H9 (cell line): ENCODE data around the gene DAND5. TPM values are rescaled to one million over a fixed set of nuclear protein-coding genes. Genes with fewer than 3 reads are reported as not detected.
A peak's percentile ranks its signal among the peaks of the same experiment; 100 is the strongest.

Experiments
- DNase-seq: peaks from one replicate; pipeline ENCODE4 v3.0.0-alpha.2; 2017
- H2AFZ ChIP-seq: one replicate; pipeline ENCODE4 v1.6.1; 2013; ENCODE audit warnings: mild to moderate bottlenecking, low read length, control low read depth, moderate library complexity
- H2AK5ac ChIP-seq: 2 replicates; pipeline ENCODE4 v1.6.1; 2013; ENCODE audit warnings: low read length, control low read depth, mixed read lengths; ENCODE audit not compliant: insufficient read length
- H2BK120ac ChIP-seq: one replicate; pipeline ENCODE4 v1.6.1; 2013; ENCODE audit warnings: low read depth, mild to moderate bottlenecking, low read length, control low read depth, inconsistent platforms; ENCODE audit not compliant: poor library complexity, severe bottlenecking
- H2BK12ac ChIP-seq: 2 replicates; pipeline ENCODE4 v1.6.1; 2013; ENCODE audit warnings: low read length, control low read depth, mixed read lengths, low read depth; ENCODE audit not compliant: insufficient read length
- H2BK15ac ChIP-seq: 2 replicates; pipeline ENCODE4 v1.6.1; 2013; ENCODE audit warnings: low read depth, low read length, control low read depth
- H2BK20ac ChIP-seq: one replicate; pipeline ENCODE4 v1.6.1; 2013; ENCODE audit warnings: low read depth, mild to moderate bottlenecking, low read length, control low read depth, inconsistent platforms; ENCODE audit not compliant: poor library complexity, severe bottlenecking
- H2BK5ac ChIP-seq: 2 replicates; pipeline ENCODE4 v1.6.1; 2013; ENCODE audit warnings: low read length, control low read depth, mixed read lengths; ENCODE audit not compliant: insufficient read length
- H3K14ac ChIP-seq: 2 replicates; pipeline ENCODE4 v1.6.1; 2013; ENCODE audit warnings: low read length, control low read depth; ENCODE audit not compliant: insufficient read depth
- H3K18ac ChIP-seq: 2 replicates; pipeline ENCODE4 v1.6.1; 2013; ENCODE audit warnings: low read depth, mild to moderate bottlenecking, mixed read lengths, low read length, control low read depth; ENCODE audit not compliant: insufficient read length
- H3K23ac ChIP-seq: 2 replicates; pipeline ENCODE4 v1.6.1; 2013; ENCODE audit warnings: low read length, control low read depth, mixed read lengths, low read depth; ENCODE audit not compliant: insufficient read length
- H3K23me2 ChIP-seq: 2 replicates; pipeline ENCODE4 v1.6.1; 2013; ENCODE audit warnings: low read depth, mild to moderate bottlenecking, mixed read lengths, low read length, control low read depth; ENCODE audit not compliant: insufficient read length, poor library complexity, severe bottlenecking
- H3K27ac ChIP-seq: 2 replicates; pipeline ENCODE4 v1.5.1; 2013; ENCODE audit warnings: low read length, control low read depth, mixed read lengths, low read depth; ENCODE audit not compliant: insufficient read length
- H3K27me3 ChIP-seq: 2 replicates; pipeline ENCODE4 v1.6.1; 2013; ENCODE audit warnings: low read length, control low read depth, inconsistent platforms; ENCODE audit not compliant: insufficient read depth
- H3K4ac ChIP-seq: 2 replicates; pipeline ENCODE4 v1.6.1; 2013; ENCODE audit warnings: low read depth, mild to moderate bottlenecking, control low read depth, inconsistent platforms, low read length, moderate library complexity
- H3K4me1 ChIP-seq: 2 replicates; pipeline ENCODE4 v1.6.1; 2013; ENCODE audit warnings: low read length, control low read depth, inconsistent platforms; ENCODE audit not compliant: insufficient read depth
- H3K4me2 ChIP-seq: 2 replicates; pipeline ENCODE4 v1.6.1; 2013; ENCODE audit warnings: low read length, control low read depth, mixed read lengths; ENCODE audit not compliant: insufficient read length, insufficient read depth
- H3K56ac ChIP-seq: 2 replicates; pipeline ENCODE4 v1.6.1; 2013; ENCODE audit warnings: low read depth, mild to moderate bottlenecking, mixed read lengths, low read length, control low read depth; ENCODE audit not compliant: insufficient read length
- H3K79me1 ChIP-seq: 2 replicates; pipeline ENCODE4 v1.6.1; 2013; ENCODE audit warnings: low read depth, mild to moderate bottlenecking, moderate library complexity, low read length, control low read depth, inconsistent platforms; ENCODE audit not compliant: insufficient read depth, poor library complexity, severe bottlenecking
- H3K79me2 ChIP-seq: 2 replicates; pipeline ENCODE4 v1.6.1; 2013; ENCODE audit warnings: low read length, control low read depth, inconsistent platforms; ENCODE audit not compliant: insufficient read depth
- H3K9ac ChIP-seq: 2 replicates; pipeline ENCODE4 v1.6.1; 2013; ENCODE audit warnings: low read length, control low read depth, mixed read lengths; ENCODE audit not compliant: insufficient read length; ENCODE audit errors: extremely low read depth
- H3K9me3 ChIP-seq: one replicate; pipeline ENCODE4 v1.6.1; 2013; ENCODE audit warnings: low read depth, low read length, inconsistent platforms; ENCODE audit not compliant: control insufficient read depth
- H3T11ph ChIP-seq: one replicate; pipeline ENCODE4 v1.6.1; 2013; ENCODE audit warnings: mild to moderate bottlenecking, low read length, control low read depth, inconsistent platforms
- H4K20me1 ChIP-seq: one replicate; pipeline ENCODE4 v1.6.1; 2013; ENCODE audit not compliant: control insufficient read depth, insufficient read length, insufficient read depth
- H4K5ac ChIP-seq: 2 replicates; pipeline ENCODE4 v1.6.1; 2013; ENCODE audit warnings: low read depth, mild to moderate bottlenecking, mixed read lengths, low read length, control low read depth; ENCODE audit not compliant: insufficient read length
- H4K8ac ChIP-seq: replicated peaks from 2 replicates; pipeline ENCODE4 v1.6.1; 2013; ENCODE audit warnings: low read length, control low read depth, mixed read lengths, low read depth; ENCODE audit not compliant: insufficient read length
- H4K91ac ChIP-seq: 2 replicates; pipeline ENCODE4 v1.6.1; 2013; ENCODE audit warnings: low read depth, mild to moderate bottlenecking, moderate library complexity, mixed read lengths, low read length, control low read depth; ENCODE audit not compliant: insufficient read length
- H3K27ac Mint-ChIP-seq, 3 experiments: 2 replicates in 2 of 3; 3 replicates in 1 of 3; pipeline ENCODE4 v1.8.0; 2020 to 2021; ENCODE audit warnings: mixed read lengths in 3 of 3, mild to moderate bottlenecking in 1 of 3, moderate library complexity in 1 of 3
- H3K27me3 Mint-ChIP-seq: 2 replicates; pipeline ENCODE4 v1.8.0; 2021; ENCODE audit warnings: low read depth, mild to moderate bottlenecking, moderate library complexity, mixed read lengths
- H3K36me3 Mint-ChIP-seq, 3 experiments: 2 replicates in 2 of 3; 3 replicates in 1 of 3; pipeline ENCODE4 v1.8.0; 2020 to 2021; ENCODE audit warnings: low read depth in 3 of 3, mixed read lengths in 3 of 3; ENCODE audit not compliant: insufficient read depth in 1 of 3
- H3K4me1 Mint-ChIP-seq, 2 experiments: 2 replicates each; pipeline ENCODE4 v1.8.0; 2020; ENCODE audit warnings: mixed read lengths in 2 of 2
- H3K4me3 Mint-ChIP-seq, 2 experiments: 2 replicates in 1 of 2; 3 replicates in 1 of 2; pipeline ENCODE4 v1.8.0; 2020 to 2021; ENCODE audit warnings: mild to moderate bottlenecking in 2 of 2, mixed read lengths in 2 of 2, moderate library complexity in 1 of 2
- H3K9me3 Mint-ChIP-seq, 2 experiments: 2 replicates in 1 of 2; 3 replicates in 1 of 2; pipeline ENCODE4 v1.8.0; 2020; ENCODE audit warnings: mild to moderate bottlenecking in 2 of 2, mixed read lengths in 2 of 2, moderate library complexity in 1 of 2
- CTCF ChIP-seq: fragments of 200-600 bp; sonication (generic); conservative IDR thresholded peaks from 3 replicates; pipeline ENCODE4 v1.8.0; 2021; ENCODE audit warnings: antibody characterized with exemption, mild to moderate bottlenecking
- WGBS: extraction: QIAGEN DNeasy Blood & Tissue Kit; methylation state at CpG from one replicate; pipeline ENCODE4 v1.1.7; 2013; ENCODE audit warnings: missing lambda C conversion rate, low lambda C conversion rate, mixed read lengths; ENCODE audit not compliant: insufficient read length; ENCODE audit errors: extremely low coverage; 5-methylcytosine and 5-hydroxymethylcytosine counted together
- total RNA-seq: library from RNA; stranded (reverse); gene quantifications from 2 replicates; pipeline ENCODE4 v1.2.1, GENCODE V29; 2021

DAND5 gene
- total RNA-seq, 1 experiment from 2014 or later: 0.11 TPM

DNA sequence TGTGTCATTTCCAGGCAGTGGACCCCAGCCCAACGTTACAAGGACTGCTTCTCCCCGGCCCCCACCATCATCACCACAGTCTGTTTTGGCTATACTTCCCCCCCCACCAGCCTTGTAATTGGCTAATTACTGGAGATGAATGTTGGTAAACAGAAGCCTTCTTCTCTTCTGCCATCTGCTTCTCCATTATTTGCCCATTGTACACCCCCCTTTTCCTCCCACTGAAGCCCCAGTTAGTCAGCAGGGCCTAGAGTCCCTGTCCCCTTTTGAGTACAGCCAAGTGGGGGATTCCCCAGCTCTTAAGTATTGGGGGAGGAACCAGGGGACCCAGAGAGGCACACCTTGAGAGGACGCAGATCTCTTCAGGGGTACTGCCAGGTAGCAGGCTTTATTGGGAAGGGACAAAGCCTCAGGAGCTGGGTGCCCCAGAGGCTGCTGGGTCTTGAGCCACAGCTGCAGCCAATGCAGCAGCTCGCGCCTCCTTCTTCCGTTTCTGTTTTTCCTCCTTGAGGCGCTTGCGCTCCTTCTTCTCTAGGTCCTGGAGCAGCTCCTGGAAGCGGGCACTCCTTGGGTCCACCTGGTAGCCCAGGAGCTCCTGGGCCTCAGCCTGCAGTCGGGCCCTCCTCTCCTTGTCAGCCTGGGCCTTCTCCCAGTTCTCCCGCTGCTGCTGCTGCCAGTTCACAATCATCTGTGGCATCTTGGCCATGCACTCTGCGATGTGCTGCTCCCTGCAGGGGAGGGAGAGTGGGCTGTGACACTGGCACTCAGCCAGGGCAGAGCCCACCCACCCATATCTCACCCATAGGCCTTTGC lies 15.4 kb upstream of the DAND5 start:
- Histone ChIP-seq H3K18ac (no peak overlapping the region), H3K79me1 (peaks cover 5% of the 10 kb centered on the region), H3K4me2 (no peak overlapping the region), H4K5ac (no peak overlapping the region), H2BK20ac (no peak overlapping the region), H3T11ph (no peak overlapping the region), H3K9ac (no peak overlapping the region), H2BK12ac (no peak overlapping the region), H2BK120ac (no peak overlapping the region), H2AFZ (no peak overlapping the region), H4K8ac (no peak overlapping the region), H3K79me2 (peaks cover 7% of the 10 kb centered on the region; the same call in 1 of the 2 replicates), H2BK5ac (no peak overlapping the region), H4K20me1 (no peaks in the 10 kb centered on the region), H3K27ac (no peak overlapping the region), H3K9me3 (no peaks in the 10 kb centered on the region), H4K91ac (no peak overlapping the region), H2BK15ac (no peak overlapping the region), H3K4me1 (no peaks in the 10 kb centered on the region; the same call in 1 of the 2 replicates), H3K4ac (no peak overlapping the region), H3K56ac (no peak overlapping the region), H3K23me2 (peaks cover 3% of the 10 kb centered on the region), H3K27me3 (no peaks in the 10 kb centered on the region), H3K14ac (no peak overlapping the region), H2AK5ac (no peak overlapping the region), H3K23ac (no peak overlapping the region)
- peaks cover 37 to 66% (median 62%) of the 10 kb centered on the region in 3 experiments for H3K36me3 Mint-ChIP-seq
- WGBS: no CpG with 5 or more reads among the region's 12 CpGs
- peaks cover 21 to 34% of the 10 kb centered on the region in 2 experiments for H3K4me1 Mint-ChIP-seq
- TF ChIP-seq CTCF: no peak
- H3K27me3 Mint-ChIP-seq: no peaks in the 10 kb centered on the region; the same call in 1 of the 2 replicates
- peak overlapping the region; percentile 30 to 88; a peak in 1 of 5 replicates for H3K4me3 Mint-ChIP-seq
- H3K9me3 Mint-ChIP-seq: no peaks in the 10 kb centered on the region; a peak in 1 of 5 replicates
- DNase-seq: no peak
- H3K27ac Mint-ChIP-seq: peak overlapping the region in 2 of 3 experiments; percentile 68 to 92; a peak in 4 of 7 replicates
